SK-N-SH (cell line): Measurements from ENCODE around the gene OLFML3. TPM values are rescaled to one million over a fixed set of nuclear protein-coding genes. Genes with fewer than 3 reads are reported as not detected.

ENCODE experiments used
- CTCF ChIA-PET: fragments of 300-600, 350-600 bp; formaldehyde crosslinking; extraction: SDS; loops from one replicate; lab custom pipeline; 2021; lab: Yijun Ruan, JAX
- POLR2A ChIA-PET: fragments of 350-600 bp; sonication (Branson Sonifier 250); formaldehyde crosslinking; extraction: SDS; loops from one replicate; lab custom pipeline; 2020; ENCODE audit warnings: antibody characterized with exemption, inconsistent platforms; lab: Yijun Ruan, JAX
- DNase-seq: peaks from one replicate; pipeline ENCODE4 v3.0.0; 2012
- H2AFZ ChIP-seq: fragments of 200-600 bp; sonication (generic); 2 replicates; pipeline ENCODE4 v1.8.1; 2016; ENCODE audit warnings: antibody characterized with exemption, mild to moderate bottlenecking, low read depth
- H3F3A ChIP-seq: fragments of 200-600 bp; sonication (generic); replicated peaks from 2 replicates; pipeline ENCODE3; 2016; ENCODE audit warnings: antibody characterized with exemption, mild to moderate bottlenecking; ENCODE audit not compliant: insufficient read depth
- H3K27ac ChIP-seq, 2 experiments: fragments of 200-500 bp in 1 of 2; fragments of 200-600 bp in 1 of 2; sonication (Bioruptor generic) in 1 of 2; sonication (generic), shearing (Covaris generic) in 1 of 2; 2 replicates each; pipeline versions ENCODE4 v1.5.1 to v1.6.1; 2014 to 2016; ENCODE audit warnings: low read depth in 2 of 2, inconsistent platforms in 1 of 2, low read length in 1 of 2, mild to moderate bottlenecking in 1 of 2, mixed read lengths in 1 of 2
- H3K27me3 ChIP-seq: fragments of 200-600 bp; sonication (generic), shearing (Covaris generic); 2 replicates; pipeline ENCODE4 v1.6.1; 2016; ENCODE audit warnings: mixed run types; ENCODE audit not compliant: insufficient read depth
- H3K36me3 ChIP-seq, 2 experiments: fragments of 200-500 bp in 1 of 2; fragments of 200-600 bp in 1 of 2; sonication (Bioruptor generic) in 1 of 2; sonication (generic) in 1 of 2; replicated peaks in 1 of 2; 2 replicates each; pipeline versions ENCODE3 to v1.5.1; 2014 to 2016; ENCODE audit warnings: low read length in 1 of 2, mild to moderate bottlenecking in 1 of 2; ENCODE audit not compliant: insufficient read depth in 2 of 2, control insufficient read depth in 1 of 2
- H3K4me1 ChIP-seq, 2 experiments: fragments of 200-500 bp in 1 of 2; fragments of 200-600 bp in 1 of 2; sonication (Bioruptor generic) in 1 of 2; sonication (generic), shearing (Covaris generic) in 1 of 2; 2 replicates each; pipeline versions ENCODE4 v1.5.1 to v1.6.1; 2014 to 2016; ENCODE audit warnings: low read depth in 1 of 2, low read length in 1 of 2, mixed run types in 1 of 2; ENCODE audit not compliant: insufficient read depth in 2 of 2, control insufficient read depth in 1 of 2
- H3K4me2 ChIP-seq: fragments of 200-600 bp; sonication (generic), shearing (Covaris generic); 2 replicates; pipeline ENCODE4 v1.6.1; 2017; ENCODE audit warnings: mixed run types
- H3K4me3 ChIP-seq, 2 experiments: fragments of 200-500 bp in 1 of 2; fragments of 200-600 bp in 1 of 2; sonication (Bioruptor generic) in 1 of 2; sonication (generic), shearing (Covaris generic) in 1 of 2; 2 replicates each; pipeline versions ENCODE4 v1.5.1 to v1.8.1; 2014 to 2016; ENCODE audit warnings: low read depth in 2 of 2, inconsistent platforms in 1 of 2, low read length in 1 of 2, mild to moderate bottlenecking in 1 of 2, mixed read lengths in 1 of 2, moderate library complexity in 1 of 2
- H3K79me2 ChIP-seq: fragments of 200-600 bp; sonication (generic); 2 replicates; pipeline ENCODE4 v1.8.1; 2017; ENCODE audit warnings: mild to moderate bottlenecking; ENCODE audit not compliant: insufficient read depth
- H3K9ac ChIP-seq: fragments of 200-600 bp; sonication (generic); 2 replicates; pipeline ENCODE4 v1.6.1; 2017; ENCODE audit warnings: mixed run types
- H3K9me2 ChIP-seq: fragments of 200-600 bp; sonication (generic); 2 replicates; pipeline ENCODE4 v1.6.1; 2017; ENCODE audit warnings: mixed run types
- H3K9me3 ChIP-seq: fragments of 200-600 bp; sonication (generic); 2 replicates; pipeline ENCODE4 v1.6.1; 2017; ENCODE audit warnings: mixed run types, mild to moderate bottlenecking, moderate library complexity
- H4K20me1 ChIP-seq: fragments of 200-600 bp; sonication (generic); 2 replicates; pipeline ENCODE4 v1.6.1; 2017; ENCODE audit warnings: mild to moderate bottlenecking, mixed run types; ENCODE audit not compliant: insufficient read depth
- ELF1 ChIP-seq: IDR thresholded peaks from 2 replicates; pipeline ENCODE4 v1.4.0; 2012
- FOSL2 ChIP-seq: IDR thresholded peaks from 2 replicates; pipeline ENCODE4 v1.4.0; 2012; ENCODE audit warnings: low read depth, mild to moderate bottlenecking, moderate library complexity, borderline replicate concordance
- FOXJ3 ChIP-seq: sonication (generic); formaldehyde crosslinking; IDR thresholded peaks from 2 replicates; pipeline ENCODE4 v1.5.1; 2020; ENCODE audit warnings: mild to moderate bottlenecking, missing genetic modification reagents
- JUND ChIP-seq: IDR thresholded peaks from 2 replicates; pipeline ENCODE4 v1.4.0; 2012
- NRF1 ChIP-seq: IDR thresholded peaks from 2 replicates; pipeline ENCODE4 v1.6.1; 2012; ENCODE audit warnings: low read depth, mild to moderate bottlenecking, low read length
- RAD21 ChIP-seq: IDR thresholded peaks from 2 replicates; pipeline ENCODE4 v1.6.1; 2012; ENCODE audit warnings: mild to moderate bottlenecking, low read length
- RXRA ChIP-seq: IDR thresholded peaks from 2 replicates; pipeline ENCODE4 v1.4.0; 2012; ENCODE audit warnings: low read depth, mild to moderate bottlenecking, borderline replicate concordance
- SIN3A ChIP-seq: IDR thresholded peaks from 2 replicates; pipeline ENCODE4 v1.6.1; 2012; ENCODE audit warnings: low read depth, mild to moderate bottlenecking, low read length, moderate library complexity, borderline replicate concordance
- TAF1 ChIP-seq: IDR thresholded peaks from 2 replicates; pipeline ENCODE4 v1.6.1; 2012; ENCODE audit warnings: low read depth, mild to moderate bottlenecking, low read length, moderate library complexity, borderline replicate concordance
- YY1 ChIP-seq: IDR thresholded peaks from 2 replicates; pipeline ENCODE4 v1.4.0; 2012; ENCODE audit warnings: low read depth, mild to moderate bottlenecking
- WGBS: methylation state at CpG from one replicate; pipeline ENCODE4 v1.1.6; 2017; ENCODE audit warnings: low lambda C conversion rate; 5-methylcytosine and 5-hydroxymethylcytosine counted together
- polyA plus RNA-seq, 3 experiments: library from polyadenylated mRNA; depleted of rRNA; stranded (reverse); fragments of >200 nt; gene quantifications; 2 replicates each; pipeline ENCODE4 v1.2.3, GENCODE V29; 2012
- TF ChIP-seq, protein P1 (sequence below): IDR thresholded peaks from 2 replicates; pipeline ENCODE4; 2012
- TF ChIP-seq, protein P2 (sequence below): fragments of 200-600 bp; sonication (generic); IDR thresholded peaks from 2 replicates; pipeline ENCODE4 v1.6.1; 2017; ENCODE audit warnings: antibody characterized with exemption, mild to moderate bottlenecking, moderate library complexity
- TF ChIP-seq, protein P3 (sequence below): fragments of 150-350 bp; IDR thresholded peaks from 2 replicates; pipeline ENCODE4 v1.6.1; 2017; ENCODE audit warnings: antibody characterized with exemption, low read length, low read depth, borderline replicate concordance
- TF ChIP-seq, protein P4 (sequence below): fragments of 150-350 bp; IDR thresholded peaks from 2 replicates; pipeline ENCODE4 v1.6.1; 2016; ENCODE audit warnings: mild to moderate bottlenecking, low read depth, low read length

Gene OLFML3
- polyA plus RNA-seq, 1 of the 3 experiments (the other 2 are of a cell fraction), result 26.1 TPM

DNA sequence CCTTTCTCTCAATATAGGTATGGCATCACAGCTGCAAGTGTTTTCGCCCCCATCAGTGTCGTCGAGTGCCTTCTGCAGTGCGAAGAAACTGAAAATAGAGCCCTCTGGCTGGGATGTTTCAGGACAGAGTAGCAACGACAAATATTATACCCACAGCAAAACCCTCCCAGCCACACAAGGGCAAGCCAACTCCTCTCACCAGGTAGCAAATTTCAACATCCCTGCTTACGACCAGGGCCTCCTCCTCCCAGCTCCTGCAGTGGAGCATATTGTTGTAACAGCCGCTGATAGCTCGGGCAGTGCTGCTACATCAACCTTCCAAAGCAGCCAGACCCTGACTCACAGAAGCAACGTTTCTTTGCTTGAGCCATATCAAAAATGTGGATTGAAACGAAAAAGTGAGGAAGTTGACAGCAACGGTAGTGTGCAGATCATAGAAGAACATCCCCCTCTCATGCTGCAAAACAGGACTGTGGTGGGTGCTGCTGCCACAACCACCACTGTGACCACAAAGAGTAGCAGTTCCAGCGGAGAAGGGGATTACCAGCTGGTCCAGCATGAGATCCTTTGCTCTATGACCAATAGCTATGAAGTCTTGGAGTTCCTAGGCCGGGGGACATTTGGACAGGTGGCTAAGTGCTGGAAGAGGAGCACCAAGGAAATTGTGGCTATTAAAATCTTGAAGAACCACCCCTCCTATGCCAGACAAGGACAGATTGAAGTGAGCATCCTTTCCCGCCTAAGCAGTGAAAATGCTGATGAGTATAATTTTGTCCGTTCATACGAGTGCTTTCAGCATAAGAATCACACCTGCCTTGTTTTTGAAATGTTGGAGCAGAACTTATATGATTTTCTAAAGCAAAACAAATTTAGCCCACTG, 38.7 kb upstream of the OLFML3 start:
- Histone ChIP-seq H3K9ac (no peak overlapping the region), H3K9me2 (no peaks in the 10 kb centered on the region), H3K4me1 (peaks cover 0 to 8% of the 10 kb centered on the region in 2 experiments; a peak in 2 of 4 replicates), H4K20me1 (peaks cover 53% of the 10 kb centered on the region), H3F3A (no peaks in the 10 kb centered on the region), H3K36me3 (peaks cover 17 to 24% of the 10 kb centered on the region in 2 experiments), H3K9me3 (no peaks in the 10 kb centered on the region), H3K4me3 (no peak overlapping the region), H2AFZ (no peak overlapping the region), H3K27me3 (no peaks in the 10 kb centered on the region), H3K79me2 (peaks cover 96% of the 10 kb centered on the region), H3K27ac (no peak overlapping the region), H3K4me2 (no peak overlapping the region)
- TF ChIP-seq ELF1 (no peak), FOXJ3 (CRISPR knock-in tag) (no peak), JUND (no peak), SIN3A (no peak), NRF1 (no peak), TAF1 (no peak), RXRA (no peak), FOSL2 (no peak)
- TF ChIP-seq, protein P1, sequence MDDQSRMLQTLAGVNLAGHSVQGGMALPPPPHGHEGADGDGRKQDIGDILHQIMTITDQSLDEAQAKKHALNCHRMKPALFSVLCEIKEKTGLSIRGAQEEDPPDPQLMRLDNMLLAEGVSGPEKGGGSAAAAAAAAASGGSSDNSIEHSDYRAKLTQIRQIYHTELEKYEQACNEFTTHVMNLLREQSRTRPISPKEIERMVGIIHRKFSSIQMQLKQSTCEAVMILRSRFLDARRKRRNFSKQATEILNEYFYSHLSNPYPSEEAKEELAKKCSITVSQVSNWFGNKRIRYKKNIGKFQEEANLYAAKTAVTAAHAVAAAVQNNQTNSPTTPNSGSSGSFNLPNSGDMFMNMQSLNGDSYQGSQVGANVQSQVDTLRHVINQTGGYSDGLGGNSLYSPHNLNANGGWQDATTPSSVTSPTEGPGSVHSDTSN, result no peak
- TF ChIP-seq, protein P2, sequence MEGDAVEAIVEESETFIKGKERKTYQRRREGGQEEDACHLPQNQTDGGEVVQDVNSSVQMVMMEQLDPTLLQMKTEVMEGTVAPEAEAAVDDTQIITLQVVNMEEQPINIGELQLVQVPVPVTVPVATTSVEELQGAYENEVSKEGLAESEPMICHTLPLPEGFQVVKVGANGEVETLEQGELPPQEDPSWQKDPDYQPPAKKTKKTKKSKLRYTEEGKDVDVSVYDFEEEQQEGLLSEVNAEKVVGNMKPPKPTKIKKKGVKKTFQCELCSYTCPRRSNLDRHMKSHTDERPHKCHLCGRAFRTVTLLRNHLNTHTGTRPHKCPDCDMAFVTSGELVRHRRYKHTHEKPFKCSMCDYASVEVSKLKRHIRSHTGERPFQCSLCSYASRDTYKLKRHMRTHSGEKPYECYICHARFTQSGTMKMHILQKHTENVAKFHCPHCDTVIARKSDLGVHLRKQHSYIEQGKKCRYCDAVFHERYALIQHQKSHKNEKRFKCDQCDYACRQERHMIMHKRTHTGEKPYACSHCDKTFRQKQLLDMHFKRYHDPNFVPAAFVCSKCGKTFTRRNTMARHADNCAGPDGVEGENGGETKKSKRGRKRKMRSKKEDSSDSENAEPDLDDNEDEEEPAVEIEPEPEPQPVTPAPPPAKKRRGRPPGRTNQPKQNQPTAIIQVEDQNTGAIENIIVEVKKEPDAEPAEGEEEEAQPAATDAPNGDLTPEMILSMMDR, result no peak
- ChIA-PET CTCF (interaction anchor here (1.0 to 2.5 kb wide), 5 partner anchors 10 to 37 kb away, joined by 3 to 6 read pairs (median 4); partner anchors contain the start of gene HIPK1), POLR2A (no interaction called here)
- DNase-seq, result no peak
- 94% methylated on average over 16 of the region's 16 CpGs for WGBS

DNA sequence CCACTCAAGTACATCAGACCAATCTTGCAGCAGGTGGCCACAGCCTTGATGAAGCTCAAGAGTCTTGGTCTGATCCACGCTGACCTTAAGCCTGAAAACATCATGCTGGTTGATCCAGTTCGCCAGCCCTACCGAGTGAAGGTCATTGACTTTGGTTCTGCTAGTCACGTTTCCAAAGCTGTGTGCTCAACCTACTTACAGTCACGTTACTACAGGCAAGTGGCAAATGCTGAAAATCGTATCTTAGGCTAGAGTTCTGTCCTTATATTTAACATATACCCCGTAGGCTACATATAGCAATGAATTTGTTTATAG, 38.1 kb upstream of the OLFML3 start:
- H3K9ac ChIP-seq, result no peak overlapping the region
- no peaks in the 10 kb centered on the region for H3K9me3 ChIP-seq
- ChIA-PET POLR2A (no interaction called here), CTCF (interaction anchor here (1.0 to 1.3 kb wide), 3 partner anchors 11 to 37 kb away, joined by 3 to 5 read pairs (median 3); no protein-coding TSS in a partner anchor)
- H3K4me1 ChIP-seq, result peaks cover 3 to 11% of the 10 kb centered on the region in 2 experiments; a peak in 3 of 4 replicates
- H3K4me2 ChIP-seq, result no peak overlapping the region
- peaks cover 17 to 24% of the 10 kb centered on the region in 2 experiments for H3K36me3 ChIP-seq
- TF ChIP-seq, protein P3, sequence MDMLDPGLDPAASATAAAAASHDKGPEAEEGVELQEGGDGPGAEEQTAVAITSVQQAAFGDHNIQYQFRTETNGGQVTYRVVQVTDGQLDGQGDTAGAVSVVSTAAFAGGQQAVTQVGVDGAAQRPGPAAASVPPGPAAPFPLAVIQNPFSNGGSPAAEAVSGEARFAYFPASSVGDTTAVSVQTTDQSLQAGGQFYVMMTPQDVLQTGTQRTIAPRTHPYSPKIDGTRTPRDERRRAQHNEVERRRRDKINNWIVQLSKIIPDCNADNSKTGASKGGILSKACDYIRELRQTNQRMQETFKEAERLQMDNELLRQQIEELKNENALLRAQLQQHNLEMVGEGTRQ, result no peak
- TF ChIP-seq, protein P4, sequence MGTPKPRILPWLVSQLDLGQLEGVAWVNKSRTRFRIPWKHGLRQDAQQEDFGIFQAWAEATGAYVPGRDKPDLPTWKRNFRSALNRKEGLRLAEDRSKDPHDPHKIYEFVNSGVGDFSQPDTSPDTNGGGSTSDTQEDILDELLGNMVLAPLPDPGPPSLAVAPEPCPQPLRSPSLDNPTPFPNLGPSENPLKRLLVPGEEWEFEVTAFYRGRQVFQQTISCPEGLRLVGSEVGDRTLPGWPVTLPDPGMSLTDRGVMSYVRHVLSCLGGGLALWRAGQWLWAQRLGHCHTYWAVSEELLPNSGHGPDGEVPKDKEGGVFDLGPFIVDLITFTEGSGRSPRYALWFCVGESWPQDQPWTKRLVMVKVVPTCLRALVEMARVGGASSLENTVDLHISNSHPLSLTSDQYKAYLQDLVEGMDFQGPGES, result no peak
- TF ChIP-seq YY1, result no peak
- TF ChIP-seq RAD21, result no peak
- no peaks in the 10 kb centered on the region for H3F3A ChIP-seq
- peaks cover 54% of the 10 kb centered on the region for H4K20me1 ChIP-seq
- no peak overlapping the region for H3K27ac ChIP-seq
- no peaks in the 10 kb centered on the region for H3K9me2 ChIP-seq
- no peaks in the 10 kb centered on the region for H3K27me3 ChIP-seq
- no peak overlapping the region for H3K4me3 ChIP-seq
- WGBS, result 88% methylated on average over 7 of the region's 7 CpGs
- DNase-seq, result no peak
- H3K79me2 ChIP-seq, result peaks cover 96% of the 10 kb centered on the region
- no peak overlapping the region for H2AFZ ChIP-seq
